Measurements from ENCODE around the gene TIFAB. TPM values are rescaled to one million over a fixed set of nuclear protein-coding genes. Genes with fewer than 3 reads are reported as not detected.

TIFAB gene
- total RNA-seq, 1 experiment from 2014 or later: not detected

GRCh38 chr5:135436951-135437418 lies 15.2 kb downstream of the TIFAB start:
- H3K27me3 ChIP-seq (ENCODE audit: control insufficient read depth, insufficient read depth, low read length): no peaks in the 10 kb centered on the region
- peak; percentile 7 for DNase-seq

GRCh38 chr5:135435467-135436330 lies 16.5 kb downstream of the TIFAB start:
- no peak overlapping the region for H3K4me3 ChIP-seq (ENCODE audit: insufficient read depth, low read depth, low read length)
- H3K27me3 ChIP-seq (ENCODE audit: control insufficient read depth, insufficient read depth, low read length): no peaks in the 10 kb centered on the region
- no peaks in the 10 kb centered on the region for H3K36me3 ChIP-seq (replicated peaks; ENCODE audit: control insufficient read depth, insufficient read depth, low read length)
- DNase-seq: peak; percentile 27

More at GRCh38 chr5:135436951-135437418, 15.2 kb downstream of the TIFAB start:
- H3K36me3 ChIP-seq (replicated peaks; ENCODE audit: control insufficient read depth, insufficient read depth, low read length): no peaks in the 10 kb centered on the region
- no peak overlapping the region for H3K4me3 ChIP-seq (ENCODE audit: insufficient read depth, low read depth, low read length)

- H3K27me3 ChIP-seq (ENCODE audit: control insufficient read depth, insufficient read depth, low read length): no peaks in the 10 kb centered on the region
- H3K36me3 ChIP-seq (replicated peaks; ENCODE audit: control insufficient read depth, insufficient read depth, low read length): no peaks in the 10 kb centered on the region
- no peak overlapping the region for H3K4me3 ChIP-seq (ENCODE audit: insufficient read depth, low read depth, low read length)
- peak; percentile 13 for DNase-seq
These were observed 17.3 kb downstream of the TIFAB start for GRCh38 chr5:135434591-135435466.

- Histone ChIP-seq H3K36me3 (replicated peaks; ENCODE audit: control insufficient read depth, insufficient read depth, low read length) (no peaks in the 10 kb centered on the region), H3K4me3 (ENCODE audit: insufficient read depth, low read depth, low read length) (no peak overlapping the region), H3K27me3 (ENCODE audit: control insufficient read depth, insufficient read depth, low read length) (no peaks in the 10 kb centered on the region)
- peak; percentile 36 for DNase-seq
These were observed 18.3 kb downstream of the TIFAB start for GRCh38 chr5:135433681-135434426.

- no peaks in the 10 kb centered on the region for H3K27me3 ChIP-seq (ENCODE audit: control insufficient read depth, insufficient read depth, low read length)
- H3K36me3 ChIP-seq (replicated peaks; ENCODE audit: control insufficient read depth, insufficient read depth, low read length): no peaks in the 10 kb centered on the region
- DNase-seq: peak; percentile 41
- no peak overlapping the region for H3K4me3 ChIP-seq (ENCODE audit: insufficient read depth, low read depth, low read length)
These were observed 20.0 kb downstream of the TIFAB start for GRCh38 chr5:135432113-135432512.

GRCh38 chr5:135430135-135430437 lies 22.1 kb downstream of the TIFAB start:
- Histone ChIP-seq H3K27me3 (ENCODE audit: control insufficient read depth, insufficient read depth, low read length) (no peaks in the 10 kb centered on the region), H3K4me3 (ENCODE audit: insufficient read depth, low read depth, low read length) (no peak overlapping the region), H3K36me3 (replicated peaks; ENCODE audit: control insufficient read depth, insufficient read depth, low read length) (no peaks in the 10 kb centered on the region)
- no peak for DNase-seq

GRCh38 chr5:135429301-135430134 lies 22.6 kb downstream of the TIFAB start:
- H3K36me3 ChIP-seq (replicated peaks; ENCODE audit: control insufficient read depth, insufficient read depth, low read length): no peaks in the 10 kb centered on the region
- DNase-seq: no peak
- H3K4me3 ChIP-seq (ENCODE audit: insufficient read depth, low read depth, low read length): no peak overlapping the region
- H3K27me3 ChIP-seq (ENCODE audit: control insufficient read depth, insufficient read depth, low read length): no peaks in the 10 kb centered on the region

GRCh38 chr5:135428586-135428985 lies 23.6 kb downstream of the TIFAB start:
- no peak overlapping the region for H3K4me3 ChIP-seq (ENCODE audit: insufficient read depth, low read depth, low read length)

GRCh38 chr5:135426102-135427082 lies 25.8 kb downstream of the TIFAB start:
- DNase-seq: peak; percentile 71
- no peaks in the 10 kb centered on the region for H3K27me3 ChIP-seq (ENCODE audit: control insufficient read depth, insufficient read depth, low read length)
- H3K4me3 ChIP-seq (ENCODE audit: insufficient read depth, low read depth, low read length): no peak overlapping the region

More at GRCh38 chr5:135428586-135428985, 23.6 kb downstream of the TIFAB start:
- DNase-seq: no peak
- H3K27me3 ChIP-seq (ENCODE audit: control insufficient read depth, insufficient read depth, low read length): no peaks in the 10 kb centered on the region
- no peaks in the 10 kb centered on the region for H3K36me3 ChIP-seq (replicated peaks; ENCODE audit: control insufficient read depth, insufficient read depth, low read length)

GRCh38 chr5:135425641-135426040 lies 26.5 kb downstream of the TIFAB start:
- DNase-seq: no peak
- Histone ChIP-seq H3K36me3 (replicated peaks; ENCODE audit: control insufficient read depth, insufficient read depth, low read length) (no peaks in the 10 kb centered on the region), H3K27me3 (ENCODE audit: control insufficient read depth, insufficient read depth, low read length) (no peaks in the 10 kb centered on the region)

More at GRCh38 chr5:135426102-135427082, 25.8 kb downstream of the TIFAB start:
- H3K36me3 ChIP-seq (replicated peaks; ENCODE audit: control insufficient read depth, insufficient read depth, low read length): no peaks in the 10 kb centered on the region

GRCh38 chr5:135423846-135424168 lies 28.3 kb downstream of the TIFAB start:
- H3K27me3 ChIP-seq (ENCODE audit: control insufficient read depth, insufficient read depth, low read length): no peaks in the 10 kb centered on the region
- H3K4me3 ChIP-seq (ENCODE audit: insufficient read depth, low read depth, low read length): no peak overlapping the region
- no peaks in the 10 kb centered on the region for H3K36me3 ChIP-seq (replicated peaks; ENCODE audit: control insufficient read depth, insufficient read depth, low read length)
- DNase-seq: no peak

More at GRCh38 chr5:135425641-135426040, 26.5 kb downstream of the TIFAB start:
- H3K4me3 ChIP-seq (ENCODE audit: insufficient read depth, low read depth, low read length): no peak overlapping the region

GRCh38 chr5:135423146-135423845 lies 28.9 kb downstream of the TIFAB start:
- H3K27me3 ChIP-seq (ENCODE audit: control insufficient read depth, insufficient read depth, low read length): no peaks in the 10 kb centered on the region
- DNase-seq: no peak
- no peaks in the 10 kb centered on the region for H3K36me3 ChIP-seq (replicated peaks; ENCODE audit: control insufficient read depth, insufficient read depth, low read length)
- H3K4me3 ChIP-seq (ENCODE audit: insufficient read depth, low read depth, low read length): no peak overlapping the region

All from H7 (cell line).